Ascending aorta (tissue), 2 donors: Measurements from ENCODE around the gene PRRC2B. TPM values are rescaled to one million over a fixed set of nuclear protein-coding genes. Genes with fewer than 3 reads are reported as not detected.
A peak's percentile ranks its signal among the peaks of the same experiment; 100 is the strongest.

ENCODE experiments used
- DNase-seq, 2 donors: peaks; one replicate each; pipeline ENCODE4 v3.0.0-alpha.2; 2019; ENCODE audit warnings: low spot score in 2 of 2
- H3K27ac ChIP-seq, 2 donors: fragments of 200-600 bp; sonication (generic); one replicate each; pipeline ENCODE4 v1.5.1; 2016 to 2017; ENCODE audit warnings: mild to moderate bottlenecking in 1 of 2
- H3K27me3 ChIP-seq: fragments of 200-600 bp; sonication (generic); one replicate; pipeline ENCODE4 v1.5.1; 2017
- H3K36me3 ChIP-seq, 2 donors: fragments of 200-600 bp; sonication (generic); one replicate each; pipeline ENCODE4 v1.5.1; 2016
- H3K4me1 ChIP-seq, 2 donors: fragments of 200-600 bp; sonication (generic); one replicate each; pipeline ENCODE4 v1.5.1; 2016 to 2017; ENCODE audit warnings: mild to moderate bottlenecking in 1 of 2
- H3K4me3 ChIP-seq, 2 donors: fragments of 200-600 bp; sonication (generic); one replicate each; pipeline ENCODE4 v1.5.1; 2016 to 2017; ENCODE audit warnings: mild to moderate bottlenecking in 1 of 2
- H3K9me3 ChIP-seq, 2 donors: fragments of 200-600 bp; sonication (generic); one replicate each; pipeline ENCODE4 v1.5.1; 2016
- CTCF ChIP-seq, 3 experiments: fragments of 200-600 bp in 2 of 3; fragments of 450-650 bp in 1 of 3; sonication (generic) in 2 of 3; IDR thresholded peaks; one replicate each; pipeline ENCODE4 v1.5.1; 2016 to 2019; ENCODE audit warnings: antibody characterized with exemption in 3 of 3, mild to moderate bottlenecking in 1 of 3, moderate library complexity in 1 of 3
- intact Hi-C: fragments of 100-400 bp; cut with DNase I; formaldehyde crosslinking; loops from one replicate; pipeline ENCODE4 v1.15.1; 2023
- total RNA-seq: library from RNA; depleted of rRNA; stranded (reverse); fragments of >200 nt; gene quantifications from one replicate; pipeline ENCODE4 v1.1.0, GENCODE V29; 2016

Gene PRRC2B
- total RNA-seq, 1 donor from 2014 or later, result 199 TPM

- TF ChIP-seq CTCF (IDR thresholded peaks at IDR 0.05), result no peak
- Histone ChIP-seq H3K4me1 (peaks cover 32 to 55% of the 10 kb centered on the region in 2 donors), H3K4me3 (peak overlapping the region; percentile 5 to 84), H3K27me3 (no peaks in the 10 kb centered on the region), H3K36me3 (no peaks in the 10 kb centered on the region), H3K27ac (peak overlapping the region; percentile 88 to 98), H3K9me3 (no peaks in the 10 kb centered on the region)
- DNase-seq, result no peak
- intact Hi-C loops, result no loop called here
These were observed 3.4 kb downstream of the PRRC2B start for GRCh38 chr9:131397100-131397790.

GRCh38 chr9:131398204-131398603 is 4.3 kb downstream of the PRRC2B start:
- TF ChIP-seq CTCF (IDR thresholded peaks at IDR 0.05), result no peak
- Histone ChIP-seq H3K9me3 (no peaks in the 10 kb centered on the region), H3K36me3 (no peaks in the 10 kb centered on the region), H3K4me1 (peaks cover 38 to 64% of the 10 kb centered on the region in 2 donors), H3K27ac (peak overlapping the region; percentile 88 to 98), H3K4me3 (peak overlapping the region in 1 of 2 donors; percentile 22), H3K27me3 (no peaks in the 10 kb centered on the region)
- intact Hi-C loops, result no loop called here
- DNase-seq, result no peak

GRCh38 chr9:131399972-131400371 is 6.1 kb downstream of the PRRC2B start:
- H3K9me3 ChIP-seq, result no peaks in the 10 kb centered on the region
- TF ChIP-seq CTCF (IDR thresholded peaks at IDR 0.05), result no peak
- no peaks in the 10 kb centered on the region for H3K36me3 ChIP-seq
- peaks cover 42 to 81% of the 10 kb centered on the region in 2 donors for H3K4me1 ChIP-seq
- intact Hi-C loops, result no loop called here
- no peak overlapping the region for H3K4me3 ChIP-seq
- no peak for DNase-seq
- H3K27ac ChIP-seq, result peak overlapping the region; percentile 29 to 98
- no peaks in the 10 kb centered on the region for H3K27me3 ChIP-seq

GRCh38 chr9:131400627-131401026 is 6.7 kb downstream of the PRRC2B start:
- Histone ChIP-seq H3K9me3 (no peaks in the 10 kb centered on the region), H3K27me3 (no peaks in the 10 kb centered on the region), H3K27ac (peak overlapping the region; percentile 29 to 98), H3K36me3 (no peaks in the 10 kb centered on the region), H3K4me3 (no peak overlapping the region), H3K4me1 (peaks cover 47 to 87% of the 10 kb centered on the region in 2 donors)
- intact Hi-C loops, result no loop called here
- no peak for TF ChIP-seq CTCF (IDR thresholded peaks at IDR 0.05)
- DNase-seq, result no peak

GRCh38 chr9:131402073-131402472 is 8.2 kb downstream of the PRRC2B start:
- peaks cover 47 to 94% of the 10 kb centered on the region in 2 donors for H3K4me1 ChIP-seq
- H3K27me3 ChIP-seq, result no peaks in the 10 kb centered on the region
- intact Hi-C loops, result loop anchor here (1.0 kb wide), 1 partner anchor 8 kb away; the partner anchor contains the start of gene PRRC2B
- TF ChIP-seq CTCF (IDR thresholded peaks at IDR 0.05), result no peak
- no peak for DNase-seq
- no peaks in the 10 kb centered on the region for H3K36me3 ChIP-seq
- no peaks in the 10 kb centered on the region for H3K9me3 ChIP-seq
- H3K4me3 ChIP-seq, result peak overlapping the region; percentile 35 to 37
- H3K27ac ChIP-seq, result peak overlapping the region; percentile 70 to 74
